Astrocyte (in vitro differentiated cells and primary cell): Measurements from ENCODE around the gene MTHFSD. TPM values are rescaled to one million over a fixed set of nuclear protein-coding genes. Genes with fewer than 3 reads are reported as not detected.
A peak's percentile ranks its signal among the peaks of the same experiment; 100 is the strongest.

Source experiments
- DNase-seq: peaks from one replicate; pipeline ENCODE4 v3.0.0-alpha.2; 2010; ENCODE audit warnings: low read depth
- FAIRE-seq: peaks from 2 replicates; lab custom pipeline; 2011; peaks lifted over from hg19 to GRCh38; lab: Jason Lieb, UNC
- H2AFZ ChIP-seq: 2 replicates; pipeline ENCODE4 v1.6.0; 2012; ENCODE audit warnings: low read depth, low read length, inconsistent platforms
- H3K27ac ChIP-seq: 2 replicates; pipeline ENCODE4 v1.5.1; 2011; ENCODE audit warnings: low read depth, low read length, inconsistent platforms
- H3K27me3 ChIP-seq: 2 replicates; pipeline ENCODE4 v1.6.0; 2011; ENCODE audit warnings: low read length, inconsistent platforms; ENCODE audit not compliant: insufficient read depth
- H3K36me3 ChIP-seq: 2 replicates; pipeline ENCODE4 v1.5.1; 2011; ENCODE audit warnings: low read length, inconsistent platforms; ENCODE audit not compliant: insufficient read depth
- H3K4me1 ChIP-seq: 2 replicates; pipeline ENCODE4 v1.5.1; 2011; ENCODE audit warnings: low read length, inconsistent platforms; ENCODE audit not compliant: insufficient read depth
- H3K4me2 ChIP-seq: 2 replicates; pipeline ENCODE4 v1.6.0; 2012; ENCODE audit warnings: low read length, inconsistent platforms
- H3K4me3 ChIP-seq: 2 replicates; pipeline ENCODE4 v1.5.1; 2011; ENCODE audit warnings: low read depth, mild to moderate bottlenecking, low read length, inconsistent platforms; ENCODE audit not compliant: insufficient read depth
- H3K79me2 ChIP-seq: 2 replicates; pipeline ENCODE4 v1.6.0; 2012; ENCODE audit warnings: mild to moderate bottlenecking, low read length, inconsistent platforms; ENCODE audit not compliant: insufficient read depth
- H3K9ac ChIP-seq: 2 replicates; pipeline ENCODE4 v1.6.0; 2012; ENCODE audit warnings: mild to moderate bottlenecking, low read length, inconsistent platforms
- H3K9me3 ChIP-seq: 2 replicates; pipeline ENCODE4 v1.5.1; 2012; ENCODE audit warnings: low read depth, mild to moderate bottlenecking, low read length, inconsistent platforms; ENCODE audit not compliant: insufficient read depth
- H4K20me1 ChIP-seq: 2 replicates; pipeline ENCODE4 v1.6.0; 2012; ENCODE audit warnings: low read length, inconsistent platforms; ENCODE audit not compliant: insufficient read depth
- H3K27ac Mint-ChIP-seq: one replicate; pipeline ENCODE4 v1.8.0; 2021; ENCODE audit warnings: mild to moderate bottlenecking, mixed read lengths; ENCODE audit not compliant: unreplicated experiment
- H3K27me3 Mint-ChIP-seq: one replicate; pipeline ENCODE4 v1.8.0; 2021; ENCODE audit warnings: low read depth, mixed read lengths; ENCODE audit not compliant: unreplicated experiment
- H3K36me3 Mint-ChIP-seq: one replicate; pipeline ENCODE4 v1.8.0; 2021; ENCODE audit warnings: low read depth, mixed read lengths; ENCODE audit not compliant: unreplicated experiment
- H3K4me1 Mint-ChIP-seq: one replicate; pipeline ENCODE4 v1.8.0; 2021; ENCODE audit warnings: low read depth, mixed read lengths; ENCODE audit not compliant: unreplicated experiment
- H3K4me3 Mint-ChIP-seq: one replicate; pipeline ENCODE4 v1.8.0; 2021; ENCODE audit warnings: mild to moderate bottlenecking, moderate library complexity, mixed read lengths; ENCODE audit not compliant: unreplicated experiment
- H3K9me3 Mint-ChIP-seq: one replicate; pipeline ENCODE4 v1.8.0; 2021; ENCODE audit warnings: mild to moderate bottlenecking, mixed read lengths; ENCODE audit not compliant: unreplicated experiment
- EZH2 ChIP-seq: IDR thresholded peaks from 2 replicates; pipeline ENCODE4 v1.6.1; 2012; ENCODE audit warnings: mild to moderate bottlenecking, low read length, inconsistent platforms; ENCODE audit not compliant: insufficient read depth
- total RNA-seq: library from RNA; stranded (reverse); gene quantifications from 2 replicates; pipeline ENCODE4 v1.2.1, GENCODE V29; 2021
- TF ChIP-seq, protein P1 (sequence below): IDR thresholded peaks from 2 replicates; pipeline ENCODE4 v1.5.1; 2011; ENCODE audit warnings: low read depth, mild to moderate bottlenecking, inconsistent platforms, low read length, moderate library complexity; ENCODE audit not compliant: insufficient read depth

MTHFSD gene
- total RNA-seq, 1 donor from 2014 or later = 15.6 TPM

DNA sequence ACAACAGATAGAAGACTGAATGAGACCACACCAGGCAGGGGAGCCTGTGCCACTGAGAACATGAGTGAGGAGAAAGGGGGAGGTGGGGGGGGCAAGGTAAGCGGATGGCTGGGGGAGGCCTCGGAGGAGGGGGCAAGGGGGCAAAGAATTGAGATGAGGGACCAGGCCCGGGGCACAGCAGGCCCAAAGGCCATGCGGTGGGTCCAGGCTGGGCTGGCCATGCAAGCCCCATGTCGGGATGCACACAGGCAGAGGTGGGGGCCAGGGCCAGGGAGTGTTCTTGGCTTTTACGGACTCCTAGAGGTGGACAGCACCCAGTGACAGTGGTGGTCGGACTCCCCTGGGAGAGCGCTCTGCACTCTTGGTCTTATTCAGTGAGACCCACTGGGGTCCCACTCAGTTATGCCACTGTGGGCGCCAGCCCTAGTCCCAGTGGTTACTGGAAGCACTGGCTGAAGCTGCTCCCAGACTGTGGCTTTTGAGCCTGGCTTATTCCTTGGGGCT, 4.8 kb upstream of the MTHFSD start:
- Mint-ChIP-seq H3K27me3 (peaks cover 22% of the 10 kb centered on the region), H3K4me3 (no peak overlapping the region), H3K9me3 (no peaks in the 10 kb centered on the region), H3K36me3 (no peaks in the 10 kb centered on the region), H3K27ac (no peak overlapping the region), H3K4me1 (peaks cover 3% of the 10 kb centered on the region)
- Histone ChIP-seq H3K4me2 (no peak overlapping the region), H2AFZ (no peak overlapping the region), H3K9me3 (no peaks in the 10 kb centered on the region), H3K4me1 (peaks cover 17% of the 10 kb centered on the region), H3K4me3 (no peak overlapping the region), H3K36me3 (no peaks in the 10 kb centered on the region), H3K79me2 (peaks cover 8% of the 10 kb centered on the region), H3K27ac (no peak overlapping the region), H4K20me1 (no peaks in the 10 kb centered on the region), H3K9ac (no peak overlapping the region), H3K27me3 (no peaks in the 10 kb centered on the region)
- DNase-seq (no peak), FAIRE-seq (no peak)
- TF ChIP-seq, protein P1, sequence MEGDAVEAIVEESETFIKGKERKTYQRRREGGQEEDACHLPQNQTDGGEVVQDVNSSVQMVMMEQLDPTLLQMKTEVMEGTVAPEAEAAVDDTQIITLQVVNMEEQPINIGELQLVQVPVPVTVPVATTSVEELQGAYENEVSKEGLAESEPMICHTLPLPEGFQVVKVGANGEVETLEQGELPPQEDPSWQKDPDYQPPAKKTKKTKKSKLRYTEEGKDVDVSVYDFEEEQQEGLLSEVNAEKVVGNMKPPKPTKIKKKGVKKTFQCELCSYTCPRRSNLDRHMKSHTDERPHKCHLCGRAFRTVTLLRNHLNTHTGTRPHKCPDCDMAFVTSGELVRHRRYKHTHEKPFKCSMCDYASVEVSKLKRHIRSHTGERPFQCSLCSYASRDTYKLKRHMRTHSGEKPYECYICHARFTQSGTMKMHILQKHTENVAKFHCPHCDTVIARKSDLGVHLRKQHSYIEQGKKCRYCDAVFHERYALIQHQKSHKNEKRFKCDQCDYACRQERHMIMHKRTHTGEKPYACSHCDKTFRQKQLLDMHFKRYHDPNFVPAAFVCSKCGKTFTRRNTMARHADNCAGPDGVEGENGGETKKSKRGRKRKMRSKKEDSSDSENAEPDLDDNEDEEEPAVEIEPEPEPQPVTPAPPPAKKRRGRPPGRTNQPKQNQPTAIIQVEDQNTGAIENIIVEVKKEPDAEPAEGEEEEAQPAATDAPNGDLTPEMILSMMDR = no peak
- no peak for TF ChIP-seq EZH2

- Histone ChIP-seq H3K79me2 (peaks cover 12% of the 10 kb centered on the region), H2AFZ (no peak overlapping the region), H3K36me3 (no peaks in the 10 kb centered on the region), H3K4me3 (no peak overlapping the region), H4K20me1 (no peaks in the 10 kb centered on the region), H3K9me3 (no peaks in the 10 kb centered on the region), H3K27ac (no peak overlapping the region), H3K9ac (no peak overlapping the region), H3K4me2 (no peak overlapping the region), H3K4me1 (peaks cover 17% of the 10 kb centered on the region), H3K27me3 (no peaks in the 10 kb centered on the region)
- peaks cover 16% of the 10 kb centered on the region for H3K27me3 Mint-ChIP-seq
- H3K9me3 Mint-ChIP-seq = no peaks in the 10 kb centered on the region
- DNase-seq (no peak), FAIRE-seq (no peak)
- H3K36me3 Mint-ChIP-seq = no peaks in the 10 kb centered on the region
- no peaks in the 10 kb centered on the region for H3K4me1 Mint-ChIP-seq
- no peak overlapping the region for H3K27ac Mint-ChIP-seq
- no peak for TF ChIP-seq EZH2
- TF ChIP-seq, protein P1 = no peak
- peak overlapping the region; percentile 20 for H3K4me3 Mint-ChIP-seq
Measured at GRCh38 chr16:86558355-86559193, 3.5 kb upstream of the MTHFSD start.

- H3K27me3 Mint-ChIP-seq = peaks cover 16% of the 10 kb centered on the region
- H3K4me2 ChIP-seq = no peak overlapping the region
- H3K27ac Mint-ChIP-seq = no peak overlapping the region
Measured at GRCh38 chr16:86557587-86557986, 2.6 kb upstream of the MTHFSD start.

More at GRCh38 chr16:86557587-86557986, 2.6 kb upstream of the MTHFSD start:
- no peaks in the 10 kb centered on the region for H3K36me3 Mint-ChIP-seq
- no peaks in the 10 kb centered on the region for H4K20me1 ChIP-seq
- DNase-seq (no peak), FAIRE-seq (no peak)
- H3K9me3 Mint-ChIP-seq = no peaks in the 10 kb centered on the region
- peaks cover 19% of the 10 kb centered on the region for H3K79me2 ChIP-seq
- H3K36me3 ChIP-seq = no peaks in the 10 kb centered on the region
- H3K4me1 ChIP-seq = peaks cover 12% of the 10 kb centered on the region
- H3K4me1 Mint-ChIP-seq = no peaks in the 10 kb centered on the region
- no peak overlapping the region for H3K9ac ChIP-seq
- H3K27ac ChIP-seq = no peak overlapping the region
- TF ChIP-seq, protein P1 = no peak
- TF ChIP-seq EZH2 = no peak
- no peak overlapping the region for H3K4me3 ChIP-seq
- no peak overlapping the region for H3K4me3 Mint-ChIP-seq
- H3K27me3 ChIP-seq = no peaks in the 10 kb centered on the region
- no peak overlapping the region for H2AFZ ChIP-seq
- no peaks in the 10 kb centered on the region for H3K9me3 ChIP-seq
